Middle frontal gyrus (tissue), 1 donor: ENCODE results near the gene ACTN1.

Experiments
- DNase-seq: peaks from one replicate; pipeline ENCODE4 v3.0.0-alpha.2; 2015; ENCODE audit warnings: low spot score; ENCODE audit errors: extremely low spot score

Gene ACTN1

GRCh38 chr14:68937471-68938270, 41.4 kb downstream of the ACTN1 start:
- DNase-seq = no peak

- no peak for DNase-seq
Observed at GRCh38 chr14:68936980-68937379, 42.1 kb downstream of the ACTN1 start.

- DNase-seq = no peak
Observed at GRCh38 chr14:68936476-68936875, 42.6 kb downstream of the ACTN1 start.

- DNase-seq = no peak
Observed at GRCh38 chr14:68935761-68936214, 43.3 kb downstream of the ACTN1 start.

GRCh38 chr14:68934066-68934465, 45.0 kb downstream of the ACTN1 start:
- DNase-seq = no peak

- DNase-seq = no peak
Observed at GRCh38 chr14:68932686-68933085, 46.4 kb downstream of the ACTN1 start.

- no peak for DNase-seq
Observed at GRCh38 chr14:68932231-68932630, 46.9 kb downstream of the ACTN1 start.

GRCh38 chr14:68931474-68932051, 47.5 kb downstream of the ACTN1 start:
- no peak for DNase-seq

GRCh38 chr14:68931063-68931462, 48.0 kb downstream of the ACTN1 start:
- no peak for DNase-seq

GRCh38 chr14:68929623-68930307, 49.3 kb downstream of the ACTN1 start:
- DNase-seq = no peak

- DNase-seq = no peak
Observed at GRCh38 chr14:68928770-68929550, 50.1 kb downstream of the ACTN1 start.

- no peak for DNase-seq
Observed at GRCh38 chr14:68927956-68928675, 51.0 kb downstream of the ACTN1 start.

GRCh38 chr14:68927089-68927488, 52.0 kb downstream of the ACTN1 start:
- DNase-seq = no peak

- no peak for DNase-seq
Observed at GRCh38 chr14:68926236-68926635, 52.9 kb downstream of the ACTN1 start.

- DNase-seq = no peak
Observed at GRCh38 chr14:68925373-68925772, 53.7 kb downstream of the ACTN1 start.

- no peak for DNase-seq
Observed at GRCh38 chr14:68924186-68925158, 54.6 kb downstream of the ACTN1 start.

GRCh38 chr14:68922886-68923285, 56.2 kb downstream of the ACTN1 start:
- DNase-seq = no peak

GRCh38 chr14:68922201-68922621, 56.9 kb downstream of the ACTN1 start:
- DNase-seq = no peak

- DNase-seq = no peak
Observed at GRCh38 chr14:68921666-68922065, 57.4 kb downstream of the ACTN1 start.

GRCh38 chr14:68921049-68921448, 58.1 kb downstream of the ACTN1 start:
- no peak for DNase-seq
